Ramos (cell line): Measurements from ENCODE around the gene ZRANB1.

ENCODE experiments used
- in situ Hi-C: fragments of 300-500 bp; cut with MboI; formaldehyde crosslinking; loops from one replicate; pipeline ENCODE4 v1.14.3; 2022; ENCODE audit warnings: low sequenced_read_pairs; ENCODE audit not compliant: unreplicated experiment

ZRANB1 gene

GRCh38 chr10:124918906-124919305 lies 23.0 kb upstream of the ZRANB1 start:
- in situ Hi-C loops: no loop called here

- in situ Hi-C loops: no loop called here
Measured at GRCh38 chr10:124921261-124921660, 20.7 kb upstream of the ZRANB1 start.

- in situ Hi-C loops: no loop called here
Measured at GRCh38 chr10:124923684-124924083, 18.2 kb upstream of the ZRANB1 start.

- in situ Hi-C loops: no loop called here
Measured at GRCh38 chr10:124926548-124926947, 15.4 kb upstream of the ZRANB1 start.

GRCh38 chr10:124928087-124928486 lies 13.8 kb upstream of the ZRANB1 start:
- in situ Hi-C loops: no loop called here

GRCh38 chr10:124928545-124928944 lies 13.4 kb upstream of the ZRANB1 start:
- in situ Hi-C loops: no loop called here

- in situ Hi-C loops: no loop called here
Measured at GRCh38 chr10:124935946-124936345, 6.0 kb upstream of the ZRANB1 start.

GRCh38 chr10:124936813-124937212 lies 5.1 kb upstream of the ZRANB1 start:
- in situ Hi-C loops: no loop called here

GRCh38 chr10:124939290-124939689 lies 2.6 kb upstream of the ZRANB1 start:
- in situ Hi-C loops: no loop called here

- in situ Hi-C loops: no loop called here
Measured at GRCh38 chr10:124942317-124943169, 620 bp downstream of the ZRANB1 start.

GRCh38 chr10:124943301-124944092 lies 1.6 kb downstream of the ZRANB1 start:
- in situ Hi-C loops: no loop called here

- in situ Hi-C loops: no loop called here
Measured at GRCh38 chr10:124944982-124945381, 3.1 kb downstream of the ZRANB1 start.

GRCh38 chr10:124946945-124947344 lies 5.0 kb downstream of the ZRANB1 start:
- in situ Hi-C loops: no loop called here

- in situ Hi-C loops: no loop called here
Measured at GRCh38 chr10:124949543-124949942, 7.6 kb downstream of the ZRANB1 start.

- in situ Hi-C loops: no loop called here
Measured at GRCh38 chr10:124952123-124952522, 10.2 kb downstream of the ZRANB1 start.

- in situ Hi-C loops: no loop called here
Measured at GRCh38 chr10:124953421-124953820, 11.5 kb downstream of the ZRANB1 start.

- in situ Hi-C loops: no loop called here
Measured at GRCh38 chr10:124955243-124955642, 13.3 kb downstream of the ZRANB1 start.

- in situ Hi-C loops: no loop called here
Measured at GRCh38 chr10:124955868-124956267, 13.9 kb downstream of the ZRANB1 start.

- in situ Hi-C loops: no loop called here
Measured at GRCh38 chr10:124956764-124957163, 14.8 kb downstream of the ZRANB1 start.

GRCh38 chr10:124957404-124957947 lies 15.6 kb downstream of the ZRANB1 start:
- in situ Hi-C loops: no loop called here

GRCh38 chr10:124959564-124959963 lies 17.6 kb downstream of the ZRANB1 start:
- in situ Hi-C loops: no loop called here
